GM06990 (cell line): ENCODE results near the gene UBE2K.

Experiments
- DNase-seq: peaks from one replicate; pipeline ENCODE4 v3.0.0-alpha.2; 2011; ENCODE audit not compliant: insufficient read length; ENCODE audit errors: extremely low read depth
- H3K27me3 ChIP-seq: replicated peaks from 2 replicates; pipeline ENCODE4 v1.6.0; 2011; ENCODE audit warnings: low read length; ENCODE audit not compliant: control insufficient read depth, insufficient read depth
- H3K36me3 ChIP-seq: 2 replicates; pipeline ENCODE4 v1.5.1; 2011; ENCODE audit warnings: low read length; ENCODE audit not compliant: control insufficient read depth, insufficient read depth
- H3K4me3 ChIP-seq: replicated peaks from 2 replicates; pipeline ENCODE4 v1.5.1; 2011; ENCODE audit warnings: low read depth, mild to moderate bottlenecking, control low read depth, low read length
- TF ChIP-seq, protein P1 (sequence below): IDR thresholded peaks from 2 replicates; pipeline ENCODE4 v1.5.1; 2011; ENCODE audit warnings: low read length, control low read depth, mild to moderate bottlenecking, inconsistent platforms; ENCODE audit not compliant: insufficient read depth, poor library complexity, severe bottlenecking

Gene UBE2K

DNA sequence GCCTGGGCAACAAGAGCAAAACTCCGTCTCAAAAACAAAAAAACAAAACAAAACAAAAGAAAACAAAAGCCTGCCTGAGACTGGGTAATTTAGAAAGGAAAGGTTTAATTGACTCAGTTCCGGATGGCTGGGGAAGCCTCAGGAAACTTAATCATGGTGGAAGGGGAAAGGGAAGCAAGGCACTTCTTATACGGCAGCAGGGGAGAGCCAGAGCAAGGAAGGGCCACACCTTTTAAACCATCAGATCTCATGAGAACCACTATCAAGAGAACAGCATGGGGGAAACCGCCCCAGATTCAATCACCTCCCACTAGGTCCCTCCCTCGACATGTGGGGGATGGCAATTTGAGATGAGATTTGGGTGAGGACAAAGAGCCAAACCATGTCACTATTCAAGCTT, 122.2 kb downstream of the UBE2K start:
- Histone ChIP-seq H3K4me3 (no peak overlapping the region), H3K36me3 (no peaks in the 10 kb centered on the region), H3K27me3 (no peaks in the 10 kb centered on the region)
- TF ChIP-seq, protein P1, sequence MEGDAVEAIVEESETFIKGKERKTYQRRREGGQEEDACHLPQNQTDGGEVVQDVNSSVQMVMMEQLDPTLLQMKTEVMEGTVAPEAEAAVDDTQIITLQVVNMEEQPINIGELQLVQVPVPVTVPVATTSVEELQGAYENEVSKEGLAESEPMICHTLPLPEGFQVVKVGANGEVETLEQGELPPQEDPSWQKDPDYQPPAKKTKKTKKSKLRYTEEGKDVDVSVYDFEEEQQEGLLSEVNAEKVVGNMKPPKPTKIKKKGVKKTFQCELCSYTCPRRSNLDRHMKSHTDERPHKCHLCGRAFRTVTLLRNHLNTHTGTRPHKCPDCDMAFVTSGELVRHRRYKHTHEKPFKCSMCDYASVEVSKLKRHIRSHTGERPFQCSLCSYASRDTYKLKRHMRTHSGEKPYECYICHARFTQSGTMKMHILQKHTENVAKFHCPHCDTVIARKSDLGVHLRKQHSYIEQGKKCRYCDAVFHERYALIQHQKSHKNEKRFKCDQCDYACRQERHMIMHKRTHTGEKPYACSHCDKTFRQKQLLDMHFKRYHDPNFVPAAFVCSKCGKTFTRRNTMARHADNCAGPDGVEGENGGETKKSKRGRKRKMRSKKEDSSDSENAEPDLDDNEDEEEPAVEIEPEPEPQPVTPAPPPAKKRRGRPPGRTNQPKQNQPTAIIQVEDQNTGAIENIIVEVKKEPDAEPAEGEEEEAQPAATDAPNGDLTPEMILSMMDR: no peak
- DNase-seq: no peak

DNA sequence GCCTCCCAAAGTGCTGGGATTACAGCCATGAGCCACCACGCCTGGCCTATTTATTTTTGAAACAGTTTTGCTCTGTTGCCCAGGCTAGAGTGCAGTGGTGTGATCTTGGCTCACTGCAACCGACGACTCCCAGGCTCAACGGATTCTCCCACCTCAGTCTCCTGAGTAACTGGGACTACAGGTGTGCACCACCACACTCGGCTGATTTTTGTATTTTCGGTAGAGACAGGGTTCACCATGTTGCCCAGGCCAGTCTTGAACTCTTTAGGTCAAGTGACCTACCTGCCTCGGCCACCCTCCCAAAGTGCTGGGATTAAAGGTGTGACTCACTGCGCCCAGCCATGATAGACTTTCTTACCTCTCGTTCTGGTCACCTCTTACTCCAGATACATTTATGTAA, 124.0 kb downstream of the UBE2K start:
- H3K36me3 ChIP-seq: no peaks in the 10 kb centered on the region

DNA sequence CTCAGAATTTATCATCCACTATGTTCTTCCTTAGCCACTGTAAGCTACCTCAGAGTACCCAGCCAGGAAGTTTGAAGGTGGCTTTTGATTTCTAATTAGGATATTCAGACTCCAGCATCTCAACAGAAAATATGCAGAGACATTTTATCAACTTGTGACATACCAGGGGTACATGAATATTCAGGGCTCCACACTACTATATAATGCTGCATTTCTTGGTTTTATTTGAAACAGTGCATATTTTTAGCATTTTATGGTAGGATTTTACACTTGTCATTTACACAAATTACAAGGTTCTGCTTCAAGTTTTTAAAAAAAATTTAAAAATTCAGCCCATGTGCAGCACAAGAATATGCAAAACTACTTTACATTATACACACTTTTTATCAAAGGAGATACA, 124.7 kb downstream of the UBE2K start:
- no peak for DNase-seq
- Histone ChIP-seq H3K27me3 (no peaks in the 10 kb centered on the region), H3K36me3 (no peaks in the 10 kb centered on the region), H3K4me3 (no peak overlapping the region)
- TF ChIP-seq, protein P1: no peak

More for the DNA sequence above, 124.0 kb downstream of the UBE2K start:
- no peaks in the 10 kb centered on the region for H3K27me3 ChIP-seq
- no peak overlapping the region for H3K4me3 ChIP-seq
- no peak for DNase-seq
- TF ChIP-seq, protein P1: no peak

DNA sequence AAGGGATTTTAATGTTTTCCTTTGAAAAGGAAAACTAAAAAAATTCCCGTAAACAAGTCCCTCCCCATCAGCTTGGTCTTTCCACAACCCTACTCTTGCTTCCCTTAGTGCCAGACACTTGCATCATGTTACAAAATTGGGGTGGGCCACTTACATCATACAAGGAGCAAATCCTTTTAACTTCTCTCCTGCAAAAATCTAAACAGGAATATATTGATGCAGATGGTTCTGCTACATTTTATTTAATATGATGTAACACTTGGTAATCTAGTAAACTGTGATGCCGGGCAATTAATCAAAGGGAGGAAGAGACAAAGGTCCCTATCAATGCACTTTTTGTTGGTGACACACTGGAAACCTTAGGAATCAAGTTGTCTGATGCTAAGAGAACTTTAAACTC, 125.3 kb downstream of the UBE2K start:
- Histone ChIP-seq H3K27me3 (no peaks in the 10 kb centered on the region), H3K36me3 (no peaks in the 10 kb centered on the region), H3K4me3 (no peak overlapping the region)
- DNase-seq: no peak
- TF ChIP-seq, protein P1: no peak

DNA sequence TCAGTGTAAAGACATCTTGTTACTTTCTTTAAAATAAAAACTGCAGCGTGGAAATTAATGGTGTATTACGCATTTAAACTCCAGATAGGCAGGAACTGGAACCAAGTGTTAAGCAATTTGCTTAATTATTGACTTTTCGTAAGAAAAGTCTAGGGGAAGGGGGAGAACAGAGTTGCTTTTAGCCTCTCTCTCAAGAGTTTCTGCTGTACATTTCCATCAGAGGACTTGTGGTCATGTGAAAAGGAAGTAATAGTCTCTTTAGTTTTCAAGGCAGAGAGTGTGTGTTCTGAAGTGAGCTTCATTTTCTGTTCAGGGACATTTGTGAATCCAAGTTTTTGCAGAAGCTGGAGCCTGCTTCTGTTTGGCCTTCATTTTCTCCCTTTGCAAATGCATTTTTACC, 127.2 kb downstream of the UBE2K start:
- peaks cover 2% of the 10 kb centered on the region for H3K36me3 ChIP-seq

More for the DNA sequence above, 127.2 kb downstream of the UBE2K start:
- Histone ChIP-seq H3K27me3 (no peaks in the 10 kb centered on the region), H3K4me3 (no peak overlapping the region)
- TF ChIP-seq, protein P1: no peak
- DNase-seq: no peak
